Peyer's patch (tissue), 4 donors: ENCODE measurements around the gene AUNIP.

Experiments used
- POLR2A ChIP-seq, 2 donors: fragments of 450-650 bp; IDR thresholded peaks; one replicate each; pipeline ENCODE4 v1.5.1; 2017; ENCODE audit warnings: antibody characterized with exemption in 2 of 2, mild to moderate bottlenecking in 2 of 2, moderate library complexity in 2 of 2
- TF ChIP-seq, protein P1 (sequence below), 6 experiments: fragments of 450-650 bp in 4 of 6; fragments of 200-600 bp in 2 of 6; sonication (generic) in 1 of 6; IDR thresholded peaks; one replicate each; pipeline ENCODE4 v1.5.1; 2017 to 2019; ENCODE audit warnings: antibody characterized with exemption in 6 of 6, mild to moderate bottlenecking in 3 of 6, moderate library complexity in 1 of 6

DNA sequence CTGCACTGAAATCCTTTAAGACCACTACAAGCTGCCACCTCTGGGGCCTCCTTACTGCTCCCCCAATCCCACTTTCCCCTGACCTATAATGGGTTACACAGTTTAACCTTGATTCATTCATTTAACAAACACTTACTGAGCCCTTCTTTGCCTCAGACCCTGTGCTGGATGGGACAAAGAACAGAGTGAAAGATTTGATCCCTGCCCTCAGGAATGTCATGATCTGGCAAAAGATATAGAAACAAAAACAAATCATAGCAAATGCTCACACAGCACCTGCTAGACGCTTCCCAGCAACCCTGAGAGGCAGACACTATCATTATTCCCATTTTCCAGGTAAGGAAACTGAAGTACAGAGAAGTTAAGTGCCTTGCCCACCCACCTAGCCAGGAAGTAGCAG lies 7.0 kb upstream of the AUNIP start:
- TF ChIP-seq, protein P1, sequence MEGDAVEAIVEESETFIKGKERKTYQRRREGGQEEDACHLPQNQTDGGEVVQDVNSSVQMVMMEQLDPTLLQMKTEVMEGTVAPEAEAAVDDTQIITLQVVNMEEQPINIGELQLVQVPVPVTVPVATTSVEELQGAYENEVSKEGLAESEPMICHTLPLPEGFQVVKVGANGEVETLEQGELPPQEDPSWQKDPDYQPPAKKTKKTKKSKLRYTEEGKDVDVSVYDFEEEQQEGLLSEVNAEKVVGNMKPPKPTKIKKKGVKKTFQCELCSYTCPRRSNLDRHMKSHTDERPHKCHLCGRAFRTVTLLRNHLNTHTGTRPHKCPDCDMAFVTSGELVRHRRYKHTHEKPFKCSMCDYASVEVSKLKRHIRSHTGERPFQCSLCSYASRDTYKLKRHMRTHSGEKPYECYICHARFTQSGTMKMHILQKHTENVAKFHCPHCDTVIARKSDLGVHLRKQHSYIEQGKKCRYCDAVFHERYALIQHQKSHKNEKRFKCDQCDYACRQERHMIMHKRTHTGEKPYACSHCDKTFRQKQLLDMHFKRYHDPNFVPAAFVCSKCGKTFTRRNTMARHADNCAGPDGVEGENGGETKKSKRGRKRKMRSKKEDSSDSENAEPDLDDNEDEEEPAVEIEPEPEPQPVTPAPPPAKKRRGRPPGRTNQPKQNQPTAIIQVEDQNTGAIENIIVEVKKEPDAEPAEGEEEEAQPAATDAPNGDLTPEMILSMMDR (IDR thresholded peaks at IDR 0.05): no peak
- no peak for TF ChIP-seq POLR2A (IDR thresholded peaks at IDR 0.05)
